Neuronal stem cell (in vitro differentiated cells): ENCODE measurements around the gene SLFN13. TPM values are rescaled to one million over a fixed set of nuclear protein-coding genes. Genes with fewer than 3 reads are reported as not detected.

Source experiments
- DNase-seq: peaks from one replicate; pipeline ENCODE4 v3.0.0-alpha.2; 2013; ENCODE audit warnings: low spot score
- H2AFZ ChIP-seq: one replicate; pipeline ENCODE4 v1.6.1; 2013; ENCODE audit warnings: mild to moderate bottlenecking, low read length, inconsistent platforms
- H2AK5ac ChIP-seq: 2 replicates; pipeline ENCODE4 v1.6.1; 2013; ENCODE audit warnings: low read depth, mild to moderate bottlenecking, inconsistent platforms, low read length, moderate library complexity, mixed read lengths
- H2BK120ac ChIP-seq: 2 replicates; pipeline ENCODE4 v1.6.1; 2013; ENCODE audit warnings: low read depth, mild to moderate bottlenecking, inconsistent platforms, low read length, moderate library complexity, mixed read lengths
- H2BK12ac ChIP-seq: one replicate; pipeline ENCODE4 v1.6.1; 2013; ENCODE audit warnings: low read length, inconsistent platforms
- H2BK15ac ChIP-seq: 2 replicates; pipeline ENCODE4 v1.6.1; 2013; ENCODE audit warnings: mild to moderate bottlenecking, low read length, inconsistent platforms, mixed read lengths
- H2BK5ac ChIP-seq: one replicate; pipeline ENCODE4 v1.6.1; 2013; ENCODE audit warnings: inconsistent platforms, mild to moderate bottlenecking, low read length, moderate library complexity
- H3K14ac ChIP-seq: one replicate; pipeline ENCODE4 v1.6.1; 2013; ENCODE audit warnings: low read length, inconsistent platforms
- H3K18ac ChIP-seq: 2 replicates; pipeline ENCODE4 v1.6.1; 2013; ENCODE audit warnings: low read length, inconsistent platforms
- H3K23ac ChIP-seq: 2 replicates; pipeline ENCODE4 v1.6.1; 2013; ENCODE audit warnings: low read depth, mild to moderate bottlenecking, mixed read lengths, low read length, inconsistent platforms; ENCODE audit not compliant: poor library complexity
- H3K27ac ChIP-seq: replicated peaks from 3 replicates; pipeline ENCODE4 v1.5.1; 2013; ENCODE audit warnings: low read length, inconsistent platforms
- H3K27me3 ChIP-seq, 3 experiments: 2 replicates each; pipeline ENCODE4 v1.6.1; 2013; ENCODE audit warnings: low read length in 3 of 3, mild to moderate bottlenecking in 2 of 3, inconsistent platforms in 1 of 3, low read depth in 1 of 3, mixed read lengths in 1 of 3, moderate library complexity in 1 of 3; ENCODE audit not compliant: control insufficient read depth in 3 of 3, insufficient read depth in 3 of 3
- H3K36me3 ChIP-seq, 2 donors: replicated peaks in 1 of 2; 2 replicates each; pipeline ENCODE4 v1.6.1; 2013; ENCODE audit warnings: low read length in 2 of 2; ENCODE audit not compliant: control insufficient read depth in 2 of 2, insufficient read depth in 2 of 2
- H3K4ac ChIP-seq: 2 replicates; pipeline ENCODE4 v1.6.1; 2013; ENCODE audit warnings: inconsistent platforms, mild to moderate bottlenecking, low read length, moderate library complexity
- H3K4me1 ChIP-seq, 2 donors: 1 replicate in 1 of 2; 2 replicates in 1 of 2; pipeline ENCODE4 v1.6.1; 2013; ENCODE audit warnings: low read length in 2 of 2, low read depth in 1 of 2; ENCODE audit not compliant: control insufficient read depth in 2 of 2, insufficient read depth in 1 of 2
- H3K4me2 ChIP-seq: one replicate; pipeline ENCODE4 v1.6.1; 2013; ENCODE audit warnings: mild to moderate bottlenecking, low read length, inconsistent platforms; ENCODE audit not compliant: insufficient read depth, poor library complexity, severe bottlenecking
- H3K4me3 ChIP-seq, 2 donors: 2 replicates each; pipeline ENCODE4 v1.5.1; 2013; ENCODE audit warnings: low read length in 2 of 2, mild to moderate bottlenecking in 2 of 2, inconsistent platforms in 1 of 2, moderate library complexity in 1 of 2
- H3K79me1 ChIP-seq: one replicate; pipeline ENCODE4 v1.6.1; 2013; ENCODE audit warnings: low read depth, mild to moderate bottlenecking, inconsistent platforms, low read length, moderate library complexity
- H3K9ac ChIP-seq: one replicate; pipeline ENCODE4 v1.6.1; 2013; ENCODE audit warnings: mild to moderate bottlenecking, low read depth, low read length, inconsistent platforms; ENCODE audit not compliant: poor library complexity
- H3K9me3 ChIP-seq, 2 donors: replicated peaks in 1 of 2; 2 replicates each; pipeline versions ENCODE3 to v1.6.1; 2013; ENCODE audit warnings: low read length in 2 of 2, mild to moderate bottlenecking in 2 of 2, inconsistent platforms in 1 of 2, low read depth in 1 of 2, mixed read lengths in 1 of 2, moderate library complexity in 1 of 2; ENCODE audit not compliant: control insufficient read depth in 2 of 2, insufficient read depth in 1 of 2
- H4K8ac ChIP-seq: one replicate; pipeline ENCODE4 v1.6.1; 2013; ENCODE audit warnings: low read depth, mild to moderate bottlenecking, inconsistent platforms, low read length, moderate library complexity
- H4K91ac ChIP-seq: one replicate; pipeline ENCODE4 v1.6.1; 2013; ENCODE audit warnings: low read length, low read depth, mild to moderate bottlenecking, inconsistent platforms; ENCODE audit not compliant: poor library complexity
- WGBS, 2 donors: extraction: QIAGEN DNeasy Blood & Tissue Kit; methylation state at CpG; one replicate each; pipeline ENCODE4 v1.1.7; 2013; ENCODE audit warnings: missing lambda C conversion rate in 2 of 2, mixed read lengths in 1 of 2; ENCODE audit not compliant: insufficient read length in 2 of 2, insufficient replicate concordance in 1 of 2; ENCODE audit errors: extremely low coverage in 2 of 2; 5-methylcytosine and 5-hydroxymethylcytosine counted together
- polyA plus RNA-seq, 2 experiments: library from polyadenylated mRNA; stranded (reverse); fragments of 200-250 nt; gene quantifications; one replicate each; pipeline ENCODE4 v1.2.3, GENCODE V29; 2013

Gene SLFN13, protein sequence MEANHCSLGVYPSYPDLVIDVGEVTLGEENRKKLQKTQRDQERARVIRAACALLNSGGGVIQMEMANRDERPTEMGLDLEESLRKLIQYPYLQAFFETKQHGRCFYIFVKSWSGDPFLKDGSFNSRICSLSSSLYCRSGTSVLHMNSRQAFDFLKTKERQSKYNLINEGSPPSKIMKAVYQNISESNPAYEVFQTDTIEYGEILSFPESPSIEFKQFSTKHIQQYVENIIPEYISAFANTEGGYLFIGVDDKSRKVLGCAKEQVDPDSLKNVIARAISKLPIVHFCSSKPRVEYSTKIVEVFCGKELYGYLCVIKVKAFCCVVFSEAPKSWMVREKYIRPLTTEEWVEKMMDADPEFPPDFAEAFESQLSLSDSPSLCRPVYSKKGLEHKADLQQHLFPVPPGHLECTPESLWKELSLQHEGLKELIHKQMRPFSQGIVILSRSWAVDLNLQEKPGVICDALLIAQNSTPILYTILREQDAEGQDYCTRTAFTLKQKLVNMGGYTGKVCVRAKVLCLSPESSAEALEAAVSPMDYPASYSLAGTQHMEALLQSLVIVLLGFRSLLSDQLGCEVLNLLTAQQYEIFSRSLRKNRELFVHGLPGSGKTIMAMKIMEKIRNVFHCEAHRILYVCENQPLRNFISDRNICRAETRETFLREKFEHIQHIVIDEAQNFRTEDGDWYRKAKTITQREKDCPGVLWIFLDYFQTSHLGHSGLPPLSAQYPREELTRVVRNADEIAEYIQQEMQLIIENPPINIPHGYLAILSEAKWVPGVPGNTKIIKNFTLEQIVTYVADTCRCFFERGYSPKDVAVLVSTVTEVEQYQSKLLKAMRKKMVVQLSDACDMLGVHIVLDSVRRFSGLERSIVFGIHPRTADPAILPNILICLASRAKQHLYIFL
- polyA plus RNA-seq (2013, experiment 1 of 2): 1.5 TPM
- polyA plus RNA-seq (2013, experiment 2 of 2): 1.7 TPM

DNA sequence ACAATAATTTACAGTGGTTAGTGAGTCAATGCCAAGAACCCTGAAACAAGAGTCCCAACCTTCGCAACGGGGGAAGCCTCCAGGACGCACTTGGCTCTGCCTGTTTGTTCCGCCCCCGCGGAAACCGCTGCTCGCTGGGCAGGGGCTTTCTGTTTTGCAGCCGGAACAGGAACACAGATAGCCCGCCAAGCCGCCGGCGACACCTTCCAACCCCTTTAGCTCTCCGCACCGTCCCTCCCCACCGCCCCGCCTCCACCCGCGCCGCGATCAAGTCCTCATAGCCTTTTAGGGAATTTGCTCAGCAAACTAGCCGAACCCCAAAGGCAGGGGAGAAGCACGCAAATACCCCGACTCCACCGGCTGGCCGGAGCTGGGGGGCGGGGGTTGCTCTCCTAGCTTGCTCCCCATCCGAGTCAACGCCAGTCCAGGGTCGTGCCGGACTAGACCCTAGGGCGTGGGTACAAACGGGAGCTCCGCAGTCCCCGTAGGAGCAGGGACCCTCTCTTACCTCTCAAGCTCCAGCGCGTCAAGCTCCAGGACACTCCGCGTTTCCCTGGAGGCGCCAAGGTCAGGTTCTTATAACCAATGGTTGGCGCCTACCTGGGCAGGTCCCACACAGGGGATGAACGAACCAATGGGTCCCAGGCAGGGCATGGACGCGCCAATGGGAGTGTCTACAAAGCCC lies at the start of gene SLFN13:
Gene SLFN13, minus strand, starts transcription at position 553 of the 685 bp plus-strand sequence. CDS start 3,086 bp downstream, outside the sequence.
- H2AFZ ChIP-seq: peak within 1 kb of the TSS; percentile 84
- H3K4me1 ChIP-seq: peaks cover 3 to 12% of the 10 kb centered on the region in 2 donors
- H4K91ac ChIP-seq: no peak within 1 kb of the TSS
- H3K4me2 ChIP-seq: peak within 1 kb of the TSS; percentile 75
- H3K4me3 ChIP-seq: peak within 1 kb of the TSS; percentile 42 to 76
- no peak within 1 kb of the TSS for H3K27ac ChIP-seq
- H2BK5ac ChIP-seq: no peak within 1 kb of the TSS
- H4K8ac ChIP-seq: peak within 1 kb of the TSS; percentile 45
- H2BK12ac ChIP-seq: no peak within 1 kb of the TSS
- peak within 1 kb of the TSS; percentile 74 for H3K9ac ChIP-seq
- H3K4ac ChIP-seq: no peak within 1 kb of the TSS
- no peak within 1 kb of the TSS for H2BK120ac ChIP-seq
- no peaks in the 10 kb centered on the region for H3K36me3 ChIP-seq
- WGBS, 2 donors: no CpG with 5 or more reads among the region's 44 CpGs
- H3K79me1 ChIP-seq: no peaks in the 10 kb centered on the region
- H2BK15ac ChIP-seq: no peak within 1 kb of the TSS
- peaks cover 13 to 83% (median 26%) of the 10 kb centered on the region in 3 experiments for H3K27me3 ChIP-seq
- DNase-seq: peak; percentile 58
- H3K14ac ChIP-seq: peak within 1 kb of the TSS; percentile 67
- H3K23ac ChIP-seq: peak within 1 kb of the TSS; percentile 50
- peaks cover 0 to 2% of the 10 kb centered on the region in 2 donors for H3K9me3 ChIP-seq
- H2AK5ac ChIP-seq: no peak within 1 kb of the TSS
- peak within 1 kb of the TSS; percentile 49 for H3K18ac ChIP-seq

DNA sequence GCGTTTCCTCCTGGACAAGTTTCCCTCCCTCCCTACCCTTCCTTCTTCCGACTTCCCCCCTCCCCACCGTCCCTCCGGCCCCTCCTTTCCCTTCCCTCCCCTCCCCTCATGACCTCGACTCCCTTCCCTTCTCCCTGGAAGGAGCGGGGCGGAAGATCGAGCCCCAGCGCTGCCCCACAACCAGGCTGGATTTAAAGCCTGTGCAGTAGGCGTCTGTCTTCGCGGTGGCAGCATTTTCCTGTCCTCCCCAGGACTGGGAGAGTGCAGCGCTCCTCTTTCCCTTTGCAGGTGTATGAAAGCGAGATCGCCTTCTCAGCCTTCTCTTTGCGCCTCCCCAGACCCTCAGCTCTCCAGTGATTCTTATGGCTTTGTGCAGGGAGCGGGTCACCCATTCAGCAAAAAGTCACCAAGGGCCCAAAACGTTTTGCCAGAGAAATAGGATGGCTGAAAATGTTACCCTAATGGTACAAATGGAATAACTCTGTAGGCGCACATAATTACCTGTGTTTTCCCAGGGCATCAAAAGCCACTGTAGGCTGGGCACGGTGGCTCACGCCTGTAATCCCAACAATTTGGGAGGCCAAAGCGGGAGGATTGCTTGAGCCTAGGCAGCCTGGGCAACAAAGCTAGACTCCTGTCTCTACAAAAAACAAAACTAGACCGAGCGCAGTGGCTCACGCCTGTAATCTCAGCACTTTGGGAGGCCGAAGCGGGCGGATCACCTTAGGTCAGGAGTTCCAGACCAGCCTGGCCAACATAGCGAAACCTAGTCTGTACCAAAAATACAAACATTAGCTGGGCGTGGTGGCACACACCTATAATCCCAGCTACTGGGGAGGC lies 48.1 kb upstream of the SLFN13 start:
- no CpG with 5 or more reads among the region's 30 CpGs for WGBS, 2 donors
- no peak overlapping the region for H3K27ac ChIP-seq
- H3K27me3 ChIP-seq: peaks cover 29 to 97% (median 73%) of the 10 kb centered on the region in 3 experiments
- no peak overlapping the region for H2BK15ac ChIP-seq
- no peaks in the 10 kb centered on the region for H3K4me1 ChIP-seq
- H2AK5ac ChIP-seq: no peak overlapping the region
- H3K14ac ChIP-seq: no peak overlapping the region
- H3K23ac ChIP-seq: no peak overlapping the region
- H3K4me3 ChIP-seq: no peak overlapping the region
- H2BK12ac ChIP-seq: no peak overlapping the region
- no peak overlapping the region for H2BK120ac ChIP-seq
- H2AFZ ChIP-seq: peak overlapping the region; percentile 40
- H3K4ac ChIP-seq: no peak overlapping the region
- no peaks in the 10 kb centered on the region for H3K79me1 ChIP-seq
- no peak overlapping the region for H4K91ac ChIP-seq
- no peak overlapping the region for H3K18ac ChIP-seq
- H3K4me2 ChIP-seq: no peak overlapping the region
- peaks cover 0 to 9% of the 10 kb centered on the region in 2 donors for H3K9me3 ChIP-seq
- no peak overlapping the region for H3K9ac ChIP-seq
- no peak overlapping the region for H2BK5ac ChIP-seq
- no peak for DNase-seq
- no peaks in the 10 kb centered on the region for H3K36me3 ChIP-seq
- peak overlapping the region; percentile 23 for H4K8ac ChIP-seq

DNA sequence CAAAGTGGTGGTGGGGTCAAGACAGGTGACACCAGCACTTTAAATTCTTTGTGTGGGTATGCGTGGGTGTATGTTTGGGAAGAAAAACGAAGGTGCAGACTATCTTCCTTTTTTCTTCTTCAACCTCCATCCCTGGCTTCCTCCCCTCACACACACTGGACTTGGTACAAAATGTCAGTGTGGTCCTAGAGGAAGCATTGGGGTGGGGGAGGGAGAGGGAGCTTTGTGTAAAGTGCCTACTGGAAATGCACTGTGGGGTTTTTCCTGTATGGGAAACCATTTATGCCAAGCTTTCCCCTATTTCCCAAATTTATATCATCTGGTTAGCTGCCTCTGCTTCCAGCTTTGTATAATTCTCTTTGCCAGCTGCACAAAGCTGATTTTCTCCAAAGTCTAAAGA lies 44.5 kb upstream of the SLFN13 start:
- no peak overlapping the region for H2AK5ac ChIP-seq
- H3K23ac ChIP-seq: no peak overlapping the region
- no peak overlapping the region for H3K9ac ChIP-seq
- H3K4me1 ChIP-seq: no peaks in the 10 kb centered on the region
- no peak overlapping the region for H4K8ac ChIP-seq
- H3K4me2 ChIP-seq: no peak overlapping the region
- no peaks in the 10 kb centered on the region for H3K36me3 ChIP-seq
- H2BK5ac ChIP-seq: no peak overlapping the region
- no peak overlapping the region for H3K18ac ChIP-seq
- no peak overlapping the region for H3K4me3 ChIP-seq
- H3K9me3 ChIP-seq: peaks cover 8 to 14% of the 10 kb centered on the region in 2 donors
- no peaks in the 10 kb centered on the region for H3K79me1 ChIP-seq
- H3K27ac ChIP-seq: no peak overlapping the region
- no peak overlapping the region for H2BK15ac ChIP-seq
- H3K27me3 ChIP-seq: peaks cover 44 to 98% (median 92%) of the 10 kb centered on the region in 3 experiments
- no peak overlapping the region for H3K4ac ChIP-seq
- no peak overlapping the region for H2BK120ac ChIP-seq
- no CpG with 5 or more reads among the region's 2 CpGs for WGBS, 2 donors
- no peak overlapping the region for H4K91ac ChIP-seq
- H2BK12ac ChIP-seq: no peak overlapping the region
- H3K14ac ChIP-seq: no peak overlapping the region
- no peak overlapping the region for H2AFZ ChIP-seq
- DNase-seq: no peak
